GM12878 (cell line): ENCODE measurements around the gene OR2T2.
"Not testable (repeated sequence)": the region's sequence is repeated elsewhere in the genome, so short reads cannot be mapped to it uniquely, and the experiment has no call there.

Source experiments
- CTCF ChIP-seq, 3 experiments: IDR thresholded peaks in 2 of 3; conservative IDR thresholded peaks in 1 of 3; 2 replicates each; pipeline ENCODE4 v1.5.1; 2011; ENCODE audit warnings: low read depth in 3 of 3, low read length in 3 of 3, mild to moderate bottlenecking in 3 of 3, control low read depth in 2 of 3, moderate library complexity in 2 of 3, inconsistent platforms in 1 of 3, mixed read lengths in 1 of 3; ENCODE audit not compliant: control insufficient read depth in 2 of 3, insufficient read depth in 1 of 3; ENCODE audit errors: extremely low read depth in 1 of 3
- HCFC1 ChIP-seq: fragments of 150-350 bp; IDR thresholded peaks from 2 replicates; pipeline ENCODE4 v1.6.1; 2014; ENCODE audit warnings: low read length

GRCh38 chr1:248442500-248443277 is 2.7 kb upstream of the OR2T2 start:
- TF ChIP-seq CTCF (IDR thresholded peaks at IDR 0.05 in 2 of 3, conservative IDR thresholded peaks at IDR 0.05 in 1 of 3; ENCODE audit: control insufficient read depth in 2 of 3, extremely low read depth in 1 of 3, insufficient read depth in 1 of 3, low read depth in 3 of 3, low read length in 3 of 3); HCFC1: not testable (repeated sequence)
